HL-60 (cell line): ENCODE results near the gene PCSK7.
"Not testable (repeated sequence)": the region's sequence is repeated elsewhere in the genome, so short reads cannot be mapped to it uniquely, and the experiment has no call there.

ENCODE experiments used
- DNase-seq, 2 experiments: peaks; one replicate each; pipeline ENCODE4 v3.0.0-alpha.2; 2010 to 2020; ENCODE audit warnings: low read depth in 1 of 2, low spot score in 1 of 2
- H3K27ac ChIP-seq: fragments of 250-450 bp; sonication (Bioruptor Pico); replicated peaks from 2 replicates; pipeline ENCODE4 v1.5.1; 2020; ENCODE audit warnings: mild to moderate bottlenecking, moderate library complexity
- H3K27me3 ChIP-seq: fragments of 250-450 bp; sonication (Bioruptor Pico); 2 replicates; pipeline ENCODE4 v1.5.1; 2021; ENCODE audit warnings: mild to moderate bottlenecking, moderate library complexity; ENCODE audit not compliant: insufficient read depth, poor library complexity, severe bottlenecking
- H3K4me3 ChIP-seq: replicated peaks from 2 replicates; pipeline ENCODE4 v1.5.1; 2011; ENCODE audit warnings: mild to moderate bottlenecking, control low read depth, low read length; ENCODE audit not compliant: insufficient read depth
- GABPA ChIP-seq: IDR thresholded peaks from 2 replicates; pipeline ENCODE4 v1.6.1; 2012; ENCODE audit warnings: low read depth
- POLR2AphosphoS5 ChIP-seq: IDR thresholded peaks from 2 replicates; pipeline ENCODE4 v1.6.1; 2012; ENCODE audit warnings: low read depth
- REST ChIP-seq: IDR thresholded peaks from 2 replicates; pipeline ENCODE4 v1.6.1; 2012; ENCODE audit warnings: low read depth; ENCODE audit not compliant: insufficient replicate concordance
- SPI1 ChIP-seq: IDR thresholded peaks from 2 replicates; pipeline ENCODE4 v1.6.1; 2012; ENCODE audit warnings: low read depth, mild to moderate bottlenecking, borderline replicate concordance
- TF ChIP-seq, protein P1 (sequence below): IDR thresholded peaks from one replicate; pipeline ENCODE4 v1.5.1; 2011; ENCODE audit warnings: low read length, control low read depth, inconsistent platforms; ENCODE audit not compliant: insufficient read depth

PCSK7 gene

GRCh38 chr11:117185736-117186430, 46.0 kb downstream of the PCSK7 start:
- Histone ChIP-seq H3K4me3 (no peak overlapping the region), H3K27me3 (no peaks in the 10 kb centered on the region), H3K27ac (peak overlapping the region; percentile 12; the same call in 1 of the 2 replicates)
- DNase-seq: peak in 1 of 2 experiments; percentile 53
- no peak for TF ChIP-seq POLR2AphosphoS5
- TF ChIP-seq GABPA: no peak
- peak; percentile 76 for TF ChIP-seq SPI1

- no peak overlapping the region for H3K27ac ChIP-seq
- no peak for DNase-seq
- TF ChIP-seq REST (no peak), POLR2AphosphoS5 (no peak), SPI1 (no peak), GABPA (no peak)
- TF ChIP-seq, protein P1, sequence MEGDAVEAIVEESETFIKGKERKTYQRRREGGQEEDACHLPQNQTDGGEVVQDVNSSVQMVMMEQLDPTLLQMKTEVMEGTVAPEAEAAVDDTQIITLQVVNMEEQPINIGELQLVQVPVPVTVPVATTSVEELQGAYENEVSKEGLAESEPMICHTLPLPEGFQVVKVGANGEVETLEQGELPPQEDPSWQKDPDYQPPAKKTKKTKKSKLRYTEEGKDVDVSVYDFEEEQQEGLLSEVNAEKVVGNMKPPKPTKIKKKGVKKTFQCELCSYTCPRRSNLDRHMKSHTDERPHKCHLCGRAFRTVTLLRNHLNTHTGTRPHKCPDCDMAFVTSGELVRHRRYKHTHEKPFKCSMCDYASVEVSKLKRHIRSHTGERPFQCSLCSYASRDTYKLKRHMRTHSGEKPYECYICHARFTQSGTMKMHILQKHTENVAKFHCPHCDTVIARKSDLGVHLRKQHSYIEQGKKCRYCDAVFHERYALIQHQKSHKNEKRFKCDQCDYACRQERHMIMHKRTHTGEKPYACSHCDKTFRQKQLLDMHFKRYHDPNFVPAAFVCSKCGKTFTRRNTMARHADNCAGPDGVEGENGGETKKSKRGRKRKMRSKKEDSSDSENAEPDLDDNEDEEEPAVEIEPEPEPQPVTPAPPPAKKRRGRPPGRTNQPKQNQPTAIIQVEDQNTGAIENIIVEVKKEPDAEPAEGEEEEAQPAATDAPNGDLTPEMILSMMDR: no peak
- H3K4me3 ChIP-seq: no peak overlapping the region
- H3K27me3 ChIP-seq: no peaks in the 10 kb centered on the region
These were observed 48.0 kb downstream of the PCSK7 start for GRCh38 chr11:117183724-117184349.

DNA sequence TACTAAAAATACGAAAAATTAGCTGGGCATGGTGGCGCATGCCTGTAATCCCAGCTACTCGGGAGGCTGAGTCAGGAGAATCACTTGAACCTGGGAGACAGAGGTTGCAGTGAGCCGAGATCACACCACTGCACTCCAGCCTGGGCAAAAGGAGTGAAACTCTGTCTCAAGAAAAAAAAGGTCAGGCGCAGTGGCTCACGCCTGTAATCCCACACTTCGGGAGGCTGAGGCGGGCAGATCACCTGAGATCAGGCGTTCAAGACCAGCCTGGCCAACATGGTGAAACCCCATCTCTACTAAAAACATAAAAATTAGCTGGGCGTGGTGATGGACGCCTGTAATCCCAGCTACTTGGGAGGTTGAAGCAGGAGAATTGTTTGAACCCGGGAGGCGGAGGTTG, 48.7 kb downstream of the PCSK7 start:
- DNase-seq, H3K4me3 ChIP-seq, H3K27ac ChIP-seq, H3K27me3 ChIP-seq: not testable (repeated sequence)

DNA sequence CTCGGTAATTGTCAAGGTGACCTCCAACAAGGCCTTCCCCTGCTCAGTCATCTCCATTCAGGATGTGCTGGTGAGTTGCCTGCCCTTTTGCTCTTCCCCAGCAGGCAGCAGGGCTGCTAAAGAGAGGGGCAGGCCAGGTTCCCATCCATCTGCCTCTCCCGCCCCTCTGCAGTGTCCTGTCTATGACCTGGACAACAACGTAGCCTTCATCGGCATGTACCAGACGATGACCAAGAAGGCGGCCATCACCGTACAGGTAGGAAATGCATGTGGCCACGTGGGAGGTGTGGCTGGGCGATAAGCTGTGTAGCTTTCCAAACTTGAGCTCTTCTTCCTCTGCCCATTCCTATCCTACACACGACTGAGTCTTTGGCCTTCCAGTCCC, 49.3 kb downstream of the PCSK7 start:
- Histone ChIP-seq H3K4me3 (no peak overlapping the region), H3K27me3 (no peaks in the 10 kb centered on the region), H3K27ac (no peak overlapping the region)
- TF ChIP-seq, protein P1: no peak
- TF ChIP-seq GABPA (no peak), SPI1 (no peak), POLR2AphosphoS5 (no peak), REST (no peak)
- no peak for DNase-seq
